ENCODE data around the gene MVB12A. TPM values are rescaled to one million over a fixed set of nuclear protein-coding genes. Genes with fewer than 3 reads are reported as not detected.

The MVB12A gene
- total RNA-seq, 2 donors from 2014 or later: 53.1 to 70.1 TPM

GRCh38 chr19:17447704-17448130, 27.9 kb downstream of the MVB12A start:
- H3K9ac ChIP-seq (ENCODE audit: low read depth in 2 of 2, low read length in 2 of 2): peak overlapping the region in 1 of 2 donors; percentile 43

GRCh38 chr19:17448131-17448967, 28.5 kb downstream of the MVB12A start, which contains the start of gene TMEM221:
Gene TMEM221 (minus strand): TSS chr19:17448668. CDS start chr19:17448462, 206 bp downstream.
- Histone ChIP-seq H3K9ac (ENCODE audit: low read depth in 2 of 2, low read length in 2 of 2) (peak within 1 kb of the TSS in 1 of 2 donors; percentile 43), H3K9me3 (no peaks in the 10 kb centered on the region), H3K4me3 (peak within 1 kb of the TSS; percentile 34), H3K4me1 (no peaks in the 10 kb centered on the region), H3K36me3 (no peaks in the 10 kb centered on the region), H3K27ac (no peak within 1 kb of the TSS), H3K27me3 (peaks cover 12% of the 10 kb centered on the region)
- peak; percentile 24 for TF ChIP-seq CTCF (IDR thresholded peaks at IDR 0.05)
- peak; percentile 46 for DNase-seq
- intact Hi-C loops (cut with DNase I): no loop called here

More at GRCh38 chr19:17447704-17448130, 27.9 kb downstream of the MVB12A start:
- Histone ChIP-seq H3K4me1 (no peaks in the 10 kb centered on the region), H3K36me3 (no peaks in the 10 kb centered on the region), H3K27me3 (peaks cover 12% of the 10 kb centered on the region), H3K4me3 (no peak overlapping the region), H3K27ac (no peak overlapping the region), H3K9me3 (no peaks in the 10 kb centered on the region)
- intact Hi-C loops (cut with DNase I): no loop called here
- no peak for DNase-seq
- no peak for TF ChIP-seq CTCF (IDR thresholded peaks at IDR 0.05)

GRCh38 chr19:17450264-17451075, 30.6 kb downstream of the MVB12A start:
- H3K9ac ChIP-seq (ENCODE audit: low read depth in 2 of 2, low read length in 2 of 2): no peak overlapping the region
- no peak overlapping the region for H3K27ac ChIP-seq
- no peak overlapping the region for H3K4me3 ChIP-seq
- no peaks in the 10 kb centered on the region for H3K36me3 ChIP-seq
- intact Hi-C loops (cut with DNase I): no loop called here
- TF ChIP-seq CTCF (IDR thresholded peaks at IDR 0.05): no peak
- no peaks in the 10 kb centered on the region for H3K9me3 ChIP-seq
- no peaks in the 10 kb centered on the region for H3K4me1 ChIP-seq
- DNase-seq: no peak
- peaks cover 16% of the 10 kb centered on the region for H3K27me3 ChIP-seq

- Histone ChIP-seq H3K9ac (ENCODE audit: low read depth in 2 of 2, low read length in 2 of 2) (no peak overlapping the region), H3K9me3 (no peaks in the 10 kb centered on the region), H3K27me3 (peaks cover 29% of the 10 kb centered on the region), H3K4me3 (no peak overlapping the region), H3K27ac (no peak overlapping the region), H3K4me1 (no peaks in the 10 kb centered on the region), H3K36me3 (no peaks in the 10 kb centered on the region)
- intact Hi-C loops (cut with DNase I): no loop called here
- no peak for TF ChIP-seq CTCF (IDR thresholded peaks at IDR 0.05)
- no peak for DNase-seq
Observed at GRCh38 chr19:17451820-17452219, 32.0 kb downstream of the MVB12A start.

- H3K9me3 ChIP-seq: no peaks in the 10 kb centered on the region
- H3K4me1 ChIP-seq: no peaks in the 10 kb centered on the region
- no peaks in the 10 kb centered on the region for H3K36me3 ChIP-seq
- H3K4me3 ChIP-seq: no peak overlapping the region
- peaks cover 18% of the 10 kb centered on the region for H3K27me3 ChIP-seq
- no peak for DNase-seq
- H3K9ac ChIP-seq (ENCODE audit: low read depth in 2 of 2, low read length in 2 of 2): no peak overlapping the region
- intact Hi-C loops (cut with DNase I): no loop called here
- TF ChIP-seq CTCF (IDR thresholded peaks at IDR 0.05): no peak
- H3K27ac ChIP-seq: no peak overlapping the region
Observed at GRCh38 chr19:17454576-17455071, 34.8 kb downstream of the MVB12A start.
